ENCODE data around the gene SKAP2.

- TF ChIP-seq, protein P1, sequence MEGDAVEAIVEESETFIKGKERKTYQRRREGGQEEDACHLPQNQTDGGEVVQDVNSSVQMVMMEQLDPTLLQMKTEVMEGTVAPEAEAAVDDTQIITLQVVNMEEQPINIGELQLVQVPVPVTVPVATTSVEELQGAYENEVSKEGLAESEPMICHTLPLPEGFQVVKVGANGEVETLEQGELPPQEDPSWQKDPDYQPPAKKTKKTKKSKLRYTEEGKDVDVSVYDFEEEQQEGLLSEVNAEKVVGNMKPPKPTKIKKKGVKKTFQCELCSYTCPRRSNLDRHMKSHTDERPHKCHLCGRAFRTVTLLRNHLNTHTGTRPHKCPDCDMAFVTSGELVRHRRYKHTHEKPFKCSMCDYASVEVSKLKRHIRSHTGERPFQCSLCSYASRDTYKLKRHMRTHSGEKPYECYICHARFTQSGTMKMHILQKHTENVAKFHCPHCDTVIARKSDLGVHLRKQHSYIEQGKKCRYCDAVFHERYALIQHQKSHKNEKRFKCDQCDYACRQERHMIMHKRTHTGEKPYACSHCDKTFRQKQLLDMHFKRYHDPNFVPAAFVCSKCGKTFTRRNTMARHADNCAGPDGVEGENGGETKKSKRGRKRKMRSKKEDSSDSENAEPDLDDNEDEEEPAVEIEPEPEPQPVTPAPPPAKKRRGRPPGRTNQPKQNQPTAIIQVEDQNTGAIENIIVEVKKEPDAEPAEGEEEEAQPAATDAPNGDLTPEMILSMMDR (conservative IDR thresholded peaks at IDR 0.05; ENCODE audit: low read depth, low read length), result no peak
- TF ChIP-seq, protein P2, sequence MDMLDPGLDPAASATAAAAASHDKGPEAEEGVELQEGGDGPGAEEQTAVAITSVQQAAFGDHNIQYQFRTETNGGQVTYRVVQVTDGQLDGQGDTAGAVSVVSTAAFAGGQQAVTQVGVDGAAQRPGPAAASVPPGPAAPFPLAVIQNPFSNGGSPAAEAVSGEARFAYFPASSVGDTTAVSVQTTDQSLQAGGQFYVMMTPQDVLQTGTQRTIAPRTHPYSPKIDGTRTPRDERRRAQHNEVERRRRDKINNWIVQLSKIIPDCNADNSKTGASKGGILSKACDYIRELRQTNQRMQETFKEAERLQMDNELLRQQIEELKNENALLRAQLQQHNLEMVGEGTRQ (IDR thresholded peaks at IDR 0.05; ENCODE audit: low read depth, low read length), result no peak
- TF ChIP-seq FOS (IDR thresholded peaks at IDR 0.05; ENCODE audit: low read depth, low read length), result no peak; the same call in 1 of the 2 replicates
Observed at GRCh38 chr7:26675143-26675887, 189.1 kb downstream of the SKAP2 start.
